Medulla oblongata (tissue), 1 donor: ENCODE results near the gene FGF1.
"Not testable (repeated sequence)": the region's sequence is repeated elsewhere in the genome, so short reads cannot be mapped to it uniquely, and the experiment has no call there.

Experiments used
- DNase-seq: peaks from one replicate; pipeline ENCODE4 v3.0.0-alpha.2; 2015; ENCODE audit errors: extremely low spot score

The FGF1 gene

GRCh38 chr5:142671266-142671665 is 14.6 kb downstream of the FGF1 start:
- no peak for DNase-seq

DNA sequence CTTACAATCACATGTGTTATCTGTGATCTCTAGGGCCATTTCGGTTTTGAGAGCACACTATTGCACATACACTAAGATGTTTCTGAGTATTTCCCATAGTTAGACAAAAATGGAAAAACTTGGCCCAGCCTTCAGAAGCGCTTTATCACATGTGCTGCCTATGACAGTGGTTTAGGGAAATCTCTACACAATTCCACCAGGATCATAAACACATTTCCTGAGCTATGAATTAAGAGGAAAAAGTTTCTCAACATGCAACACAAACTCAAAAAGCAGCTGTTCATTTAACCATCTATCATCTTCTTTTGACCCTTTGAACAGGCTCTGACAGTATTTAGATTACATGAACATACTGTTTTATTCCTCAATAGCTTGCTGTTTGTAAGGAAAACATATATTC is 15.1 kb downstream of the FGF1 start:
- no peak for DNase-seq

GRCh38 chr5:142669477-142669876 is 16.4 kb downstream of the FGF1 start:
- DNase-seq = no peak

GRCh38 chr5:142668336-142668735 is 17.6 kb downstream of the FGF1 start:
- DNase-seq = no peak

- DNase-seq = no peak
These were observed 18.1 kb downstream of the FGF1 start for GRCh38 chr5:142667831-142668230.

- DNase-seq = no peak
These were observed 21.3 kb downstream of the FGF1 start for GRCh38 chr5:142664636-142665035.

DNA sequence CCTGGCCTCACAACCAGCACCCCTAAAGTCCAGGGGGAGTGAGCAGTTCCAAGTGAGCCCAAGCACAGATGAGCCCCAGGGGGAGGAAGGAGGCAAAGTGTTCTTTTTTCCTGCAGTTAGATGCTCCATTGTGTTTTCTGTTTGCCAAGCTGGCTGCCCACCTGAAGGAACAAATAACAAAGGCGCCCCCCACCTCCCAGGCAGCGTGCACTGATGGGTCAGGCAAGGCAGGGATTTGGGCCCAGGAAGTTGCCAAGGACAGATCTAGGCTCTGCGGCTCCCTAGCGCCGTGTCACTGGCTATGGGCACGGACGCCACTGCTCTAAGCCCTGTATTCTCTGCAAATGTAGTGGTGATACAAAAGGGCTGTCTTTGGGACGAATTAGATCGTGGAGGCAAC is 21.8 kb downstream of the FGF1 start:
- DNase-seq = no peak

DNA sequence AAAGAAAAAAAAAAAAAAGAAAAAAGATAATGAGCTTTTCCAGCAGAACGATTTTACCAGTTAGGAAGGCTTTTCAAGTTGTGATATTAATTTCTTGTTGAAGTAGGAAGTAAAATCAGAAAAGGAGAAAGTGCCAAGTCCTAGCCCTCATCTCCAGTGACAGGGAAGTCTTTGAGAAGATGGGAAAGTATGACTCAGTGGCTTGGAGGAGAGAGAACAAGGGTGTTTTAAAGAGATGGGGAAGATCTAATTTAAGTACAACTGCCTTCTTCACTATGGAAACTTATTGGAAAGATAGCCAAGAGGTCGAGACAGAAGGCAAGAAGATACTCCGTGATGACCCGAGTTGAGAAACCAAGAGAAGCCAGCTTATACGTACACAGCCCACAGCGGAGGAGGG is 22.6 kb downstream of the FGF1 start:
- no peak for DNase-seq

DNA sequence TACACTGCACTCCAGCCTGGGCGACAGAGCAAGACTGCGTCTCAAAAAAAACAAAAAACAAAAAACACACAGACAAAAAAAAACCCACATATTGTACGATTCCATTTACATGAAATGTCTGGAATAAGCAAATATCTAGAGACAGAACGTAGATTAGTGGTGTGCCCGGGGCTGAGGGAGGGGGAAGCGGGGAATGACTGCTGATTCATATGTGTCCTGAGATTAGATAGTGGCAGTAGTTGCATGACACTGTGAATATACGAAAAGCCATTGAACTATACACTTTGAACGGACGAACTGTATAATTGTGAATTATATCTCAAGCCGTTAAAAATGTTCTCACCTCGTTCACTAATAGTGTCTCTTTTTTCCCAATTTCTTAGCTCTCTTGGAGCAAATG is 23.9 kb downstream of the FGF1 start:
- no peak for DNase-seq

- DNase-seq = no peak
These were observed 24.7 kb downstream of the FGF1 start for GRCh38 chr5:142661143-142661542.

GRCh38 chr5:142660731-142661130 is 25.2 kb downstream of the FGF1 start:
- DNase-seq = no peak

DNA sequence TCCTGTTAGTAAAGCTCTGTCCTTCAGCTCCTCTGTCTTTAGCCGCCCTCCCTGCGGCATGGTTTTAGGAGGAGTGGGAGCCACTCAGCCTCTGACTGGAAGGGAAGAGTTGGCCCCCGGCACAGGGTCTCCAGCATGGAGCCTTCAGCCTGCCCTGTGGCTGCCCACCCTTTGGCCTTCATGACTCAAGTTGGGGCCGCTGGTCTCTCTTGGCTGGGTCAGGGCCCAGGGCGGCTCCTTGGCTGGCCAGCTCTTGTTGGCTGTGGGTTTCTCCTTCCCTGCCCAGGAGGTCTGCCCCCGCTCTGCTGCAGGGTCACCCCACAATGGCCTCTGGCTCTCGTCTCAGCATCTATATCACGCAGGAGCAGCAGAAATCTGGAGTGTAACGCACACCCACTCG is 25.7 kb downstream of the FGF1 start:
- DNase-seq = no peak

DNA sequence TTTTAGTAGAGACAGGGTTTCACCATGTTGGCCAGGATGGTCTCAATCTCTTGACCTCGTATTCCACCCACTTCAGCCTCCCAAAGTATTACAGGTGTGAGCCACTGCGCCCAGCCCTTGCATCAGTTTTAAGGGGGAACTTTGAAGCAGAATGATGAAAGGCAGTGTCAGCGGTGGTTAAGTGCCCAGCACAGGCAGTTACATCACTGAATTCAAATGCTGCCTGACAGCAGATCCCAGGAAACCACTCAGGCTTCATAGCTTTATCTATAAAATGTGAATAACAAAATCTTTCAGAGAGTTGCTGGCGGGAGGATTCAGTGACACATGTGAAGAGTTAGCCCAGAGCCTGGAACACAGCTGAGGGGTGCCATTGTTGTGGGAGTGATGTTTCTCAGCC is 26.5 kb downstream of the FGF1 start:
- peak; percentile 52 for DNase-seq

DNA sequence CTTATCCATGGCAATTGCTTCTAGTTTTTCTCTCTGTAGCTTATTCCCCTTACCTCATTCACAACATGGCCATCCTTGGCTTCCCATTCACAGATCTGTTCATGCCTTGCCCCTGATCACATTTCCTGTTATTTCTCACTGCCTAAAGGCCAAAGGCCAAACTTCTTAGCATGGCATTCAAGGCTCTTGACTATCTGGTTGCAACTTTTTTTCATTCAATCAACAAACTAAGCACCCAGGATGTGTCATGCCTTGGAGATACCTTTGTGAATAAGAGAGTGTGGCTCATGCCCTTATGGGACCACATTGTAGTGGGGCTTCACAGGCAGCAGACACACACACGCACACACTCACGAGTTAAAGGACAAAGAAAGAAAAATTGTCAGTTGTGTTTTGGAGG is 27.6 kb downstream of the FGF1 start:
- no peak for DNase-seq

GRCh38 chr5:142657446-142657845 is 28.4 kb downstream of the FGF1 start:
- DNase-seq = no peak

DNA sequence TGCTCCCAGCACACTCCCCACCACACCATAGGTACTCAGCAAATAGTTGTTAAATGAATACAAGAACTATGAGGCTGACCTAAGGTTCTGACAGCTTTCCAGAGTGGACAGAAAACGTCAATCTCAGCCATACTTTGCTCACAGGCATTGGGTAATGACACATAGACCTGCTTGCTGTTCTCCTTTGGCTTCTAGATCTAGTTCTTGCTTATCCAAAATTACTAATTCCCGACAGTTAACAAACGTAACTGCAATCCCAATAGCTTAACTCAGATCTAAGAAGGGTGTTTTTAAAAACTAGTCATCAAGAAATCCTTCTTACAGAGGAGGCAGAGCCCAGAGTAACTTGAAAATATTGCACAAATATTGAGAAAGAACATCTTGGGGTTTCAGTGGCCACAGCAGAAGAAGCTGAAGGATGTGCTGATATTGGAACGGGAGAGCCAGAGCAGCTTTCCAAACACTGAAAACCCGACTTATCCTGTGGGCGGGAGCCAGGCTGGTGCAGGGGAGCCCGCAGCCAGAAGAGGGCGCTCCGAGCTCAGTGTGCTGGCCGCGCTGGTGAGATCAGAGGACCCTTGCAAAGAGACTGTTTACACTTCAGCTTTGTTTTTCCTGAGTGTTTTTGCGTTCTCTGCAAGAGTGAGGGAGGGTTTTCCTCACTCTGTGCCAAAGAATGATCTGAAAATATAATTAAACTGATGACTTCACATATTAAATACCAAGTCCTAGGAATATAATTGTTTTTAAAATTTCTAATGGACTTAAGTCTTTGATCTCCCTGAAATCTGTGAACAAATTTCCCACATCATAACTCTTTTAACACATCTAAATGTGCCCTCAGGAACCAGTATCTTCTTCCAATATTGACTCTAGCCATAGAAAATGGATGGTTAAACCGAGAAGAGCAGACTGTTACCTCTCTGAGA is 30.3 kb downstream of the FGF1 start:
- peak; percentile 95 for DNase-seq

GRCh38 chr5:142654578-142655058 is 31.3 kb downstream of the FGF1 start:
- DNase-seq = no peak

DNA sequence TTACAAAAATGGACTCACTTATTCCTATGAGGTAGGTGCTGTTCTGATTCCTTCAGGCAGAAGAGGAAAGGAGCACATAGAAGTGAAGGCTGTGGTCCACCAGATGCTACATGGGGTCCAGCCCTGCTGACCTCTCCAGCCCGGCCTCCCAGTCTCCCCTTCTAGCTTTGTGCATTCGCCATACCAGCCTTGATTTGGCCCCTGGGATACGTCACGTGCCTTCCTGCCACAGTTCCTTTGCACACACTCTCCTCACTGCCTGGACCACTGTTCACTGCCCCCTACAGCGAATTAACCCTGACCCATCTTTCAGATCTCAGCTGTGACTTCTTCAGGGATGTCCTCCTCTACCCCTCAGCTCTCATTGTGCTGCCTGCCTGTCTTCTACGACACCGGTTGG is 32.6 kb downstream of the FGF1 start:
- DNase-seq = no peak

DNA sequence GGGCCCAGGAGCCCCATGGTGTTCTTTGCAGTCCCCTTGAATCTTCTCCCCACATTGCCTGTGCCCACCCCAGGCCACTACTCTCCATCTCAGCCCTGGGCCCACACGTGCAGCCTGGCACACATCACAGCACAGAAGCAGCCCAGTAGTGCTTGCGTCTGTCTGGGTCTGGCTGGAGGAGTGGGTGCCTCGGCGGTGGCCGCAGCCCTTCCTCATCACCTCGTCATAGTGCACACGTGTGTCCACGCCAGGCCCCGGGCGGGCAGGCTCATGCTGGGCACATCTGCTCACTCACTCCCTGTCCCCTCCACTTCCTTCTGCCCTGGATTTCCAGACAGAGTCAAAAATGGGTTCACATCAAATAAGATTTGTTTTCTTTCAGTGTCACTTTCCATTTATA is 33.3 kb downstream of the FGF1 start:
- DNase-seq = no peak

DNA sequence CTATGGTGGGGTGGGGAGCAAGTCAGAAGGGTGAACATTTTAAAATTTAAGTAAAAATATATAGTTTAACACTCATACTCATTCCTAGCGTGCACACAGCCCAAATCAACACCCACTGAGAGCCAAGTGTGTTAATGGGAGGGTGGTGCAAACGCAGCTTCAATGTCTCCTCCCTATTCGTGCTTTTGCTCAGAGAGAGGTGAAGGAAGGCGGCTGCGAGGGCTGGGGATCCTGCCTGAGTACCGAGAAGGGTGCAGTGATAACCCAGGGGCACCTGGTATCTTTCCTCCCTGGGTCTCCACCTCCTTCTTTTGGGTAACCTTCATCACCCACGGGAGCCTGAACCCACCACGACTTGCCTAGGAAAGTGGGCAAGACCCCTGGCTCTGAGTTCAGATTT is 35.0 kb downstream of the FGF1 start:
- no peak for DNase-seq

DNA sequence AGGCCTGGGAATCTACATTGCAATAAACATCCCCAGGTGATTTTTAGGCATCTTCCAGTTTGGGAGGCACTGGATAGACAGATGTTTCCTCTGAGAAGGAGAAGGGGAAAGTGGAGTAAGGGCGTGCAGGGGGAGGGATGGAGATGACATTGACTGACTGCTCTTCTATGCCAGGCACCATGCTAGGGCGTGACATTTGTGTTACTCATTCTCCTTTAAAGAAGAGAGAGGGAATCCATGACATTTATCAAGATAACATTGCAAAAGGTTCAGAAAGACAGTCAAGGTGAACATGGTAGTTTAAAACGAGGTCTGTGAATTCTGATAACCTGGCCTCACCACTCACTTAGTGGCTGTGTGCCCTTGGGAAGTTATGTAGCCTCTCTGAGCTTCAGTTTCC is 35.8 kb downstream of the FGF1 start:
- no peak for DNase-seq

DNA sequence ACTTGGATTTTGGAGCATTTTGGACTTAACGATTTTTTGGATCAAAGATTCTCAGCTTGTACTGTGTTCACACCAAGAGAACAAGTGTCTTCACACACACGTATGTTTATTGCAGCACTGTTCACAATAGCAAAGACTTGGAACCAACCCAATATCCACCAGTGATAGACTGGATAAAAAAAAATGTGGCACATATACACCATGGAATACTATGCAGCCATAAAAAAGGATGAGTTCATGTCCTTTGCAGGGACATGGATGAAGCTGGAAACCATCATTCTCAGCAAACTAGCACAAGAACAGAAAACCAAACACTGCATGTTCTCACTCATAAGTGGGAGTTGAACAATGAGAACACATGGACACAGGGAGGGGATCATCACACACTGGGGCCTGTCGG is 37.8 kb downstream of the FGF1 start:
- not testable (repeated sequence) for DNase-seq

DNA sequence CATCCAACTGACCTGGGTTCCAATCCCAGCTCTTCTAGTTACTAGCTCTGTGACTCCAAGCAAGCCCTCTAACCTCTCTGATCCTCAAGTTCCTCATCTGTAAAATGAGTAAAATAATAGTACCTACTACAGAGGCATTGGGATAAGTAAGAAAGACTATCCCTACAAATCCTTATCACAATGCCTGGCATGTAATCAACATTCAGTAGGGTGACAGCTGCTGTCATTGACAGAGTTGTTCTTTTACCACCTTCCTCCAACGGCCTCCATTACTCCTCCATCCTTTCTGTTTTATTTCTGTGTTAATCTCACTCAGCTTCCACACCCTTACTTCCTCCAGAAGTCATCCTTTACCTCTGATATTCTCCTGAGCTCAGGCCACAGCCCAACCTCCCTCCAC is 40.4 kb downstream of the FGF1 start:
- no peak for DNase-seq
